Measurements from ENCODE around the gene XPR1.
"Not testable (repeated sequence)": the region's sequence is repeated elsewhere in the genome, so short reads cannot be mapped to it uniquely, and the experiment has no call there.

DNA sequence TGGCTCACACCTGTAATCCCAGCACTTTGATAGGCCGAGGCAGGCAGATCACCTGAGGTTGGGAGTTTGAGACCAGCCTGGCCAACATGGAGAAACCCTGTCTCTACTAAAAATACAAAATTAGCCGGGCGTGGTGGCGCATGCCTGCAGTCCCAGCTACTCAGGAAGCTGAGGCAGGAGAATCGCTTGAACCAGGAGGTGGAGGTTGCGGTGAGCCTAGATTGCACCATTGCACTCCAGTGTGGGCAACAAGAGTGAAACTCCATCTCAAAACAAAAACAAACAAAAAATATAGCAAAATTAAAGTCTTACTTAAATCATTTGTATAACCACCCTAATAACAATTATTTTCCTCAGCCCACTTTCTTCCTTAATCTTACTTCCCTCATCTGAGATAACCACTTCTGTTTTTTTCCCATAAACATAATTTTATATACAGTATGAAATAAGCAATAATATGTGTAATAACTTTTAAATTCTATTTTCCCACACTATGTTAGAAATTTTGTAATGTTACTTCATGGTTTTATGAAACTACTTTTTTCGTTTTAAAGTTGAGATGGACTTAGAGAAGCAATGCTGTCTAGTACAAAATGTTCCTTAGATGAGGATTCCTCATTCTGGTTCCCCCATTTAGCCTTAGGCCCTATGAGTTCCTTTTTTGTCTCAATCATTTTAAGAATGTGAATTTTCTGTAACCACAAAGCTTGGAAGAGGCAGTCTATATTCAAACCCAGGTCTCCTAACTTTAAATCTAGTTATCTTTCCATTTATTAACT lies 226.3 kb downstream of the XPR1 start:
- TF ChIP-seq, protein P1, sequence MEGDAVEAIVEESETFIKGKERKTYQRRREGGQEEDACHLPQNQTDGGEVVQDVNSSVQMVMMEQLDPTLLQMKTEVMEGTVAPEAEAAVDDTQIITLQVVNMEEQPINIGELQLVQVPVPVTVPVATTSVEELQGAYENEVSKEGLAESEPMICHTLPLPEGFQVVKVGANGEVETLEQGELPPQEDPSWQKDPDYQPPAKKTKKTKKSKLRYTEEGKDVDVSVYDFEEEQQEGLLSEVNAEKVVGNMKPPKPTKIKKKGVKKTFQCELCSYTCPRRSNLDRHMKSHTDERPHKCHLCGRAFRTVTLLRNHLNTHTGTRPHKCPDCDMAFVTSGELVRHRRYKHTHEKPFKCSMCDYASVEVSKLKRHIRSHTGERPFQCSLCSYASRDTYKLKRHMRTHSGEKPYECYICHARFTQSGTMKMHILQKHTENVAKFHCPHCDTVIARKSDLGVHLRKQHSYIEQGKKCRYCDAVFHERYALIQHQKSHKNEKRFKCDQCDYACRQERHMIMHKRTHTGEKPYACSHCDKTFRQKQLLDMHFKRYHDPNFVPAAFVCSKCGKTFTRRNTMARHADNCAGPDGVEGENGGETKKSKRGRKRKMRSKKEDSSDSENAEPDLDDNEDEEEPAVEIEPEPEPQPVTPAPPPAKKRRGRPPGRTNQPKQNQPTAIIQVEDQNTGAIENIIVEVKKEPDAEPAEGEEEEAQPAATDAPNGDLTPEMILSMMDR (IDR thresholded peaks at IDR 0.05) = not testable (repeated sequence)
- not testable (repeated sequence) for TF ChIP-seq POLR2AphosphoS5 (IDR thresholded peaks at IDR 0.05)

All from gastroesophageal sphincter (tissue), 3 donors.